Progenitor cell of endocrine pancreas (in vitro differentiated cells): ENCODE results near the gene DZANK1. TPM values are rescaled to one million over a fixed set of nuclear protein-coding genes. Genes with fewer than 3 reads are reported as not detected.
"Not testable (repeated sequence)": the region's sequence is repeated elsewhere in the genome, so short reads cannot be mapped to it uniquely, and the experiment has no call there.

Experiments used
- DNase-seq: peaks from one replicate; pipeline ENCODE4 v3.0.0; 2021; ENCODE audit warnings: low spot score; ENCODE audit not compliant: unreplicated experiment
- H3K27ac Mint-ChIP-seq: 2 replicates; pipeline ENCODE4 v1.8.0; 2021; ENCODE audit warnings: mild to moderate bottlenecking, moderate library complexity, mixed read lengths
- H3K27me3 Mint-ChIP-seq: 2 replicates; pipeline ENCODE4 v1.8.0; 2021; ENCODE audit warnings: mixed read lengths
- H3K36me3 Mint-ChIP-seq: 2 replicates; pipeline ENCODE4 v1.8.0; 2022; ENCODE audit warnings: mixed read lengths; ENCODE audit not compliant: insufficient read depth
- H3K4me1 Mint-ChIP-seq: 2 replicates; pipeline ENCODE4 v1.8.0; 2021; ENCODE audit warnings: low read depth, mixed read lengths
- H3K4me3 Mint-ChIP-seq: 2 replicates; pipeline ENCODE4 v1.8.0; 2021; ENCODE audit warnings: low read depth, mild to moderate bottlenecking, moderate library complexity, mixed read lengths
- H3K9me3 Mint-ChIP-seq: 2 replicates; pipeline ENCODE4 v1.8.0; 2021; ENCODE audit warnings: low read depth, mixed read lengths
- CTCF ChIP-seq: fragments of 200-600 bp; sonication (generic); IDR thresholded peaks from one replicate; pipeline ENCODE4 v1.5.0; 2021; ENCODE audit warnings: antibody characterized with exemption, mild to moderate bottlenecking; ENCODE audit not compliant: unreplicated experiment
- total RNA-seq: library from RNA; stranded (reverse); gene quantifications from 2 replicates; pipeline ENCODE4 v1.2.1, GENCODE V29; 2021

Gene DZANK1
- total RNA-seq, 1 donor from 2014 or later: 14.0 TPM

- TF ChIP-seq CTCF: no peak
- Mint-ChIP-seq H3K4me3 (no peak overlapping the region), H3K27ac (no peak overlapping the region), H3K36me3 (peaks cover 22% of the 10 kb centered on the region), H3K27me3 (no peaks in the 10 kb centered on the region), H3K9me3 (no peaks in the 10 kb centered on the region), H3K4me1 (no peaks in the 10 kb centered on the region)
- DNase-seq: no peak
These were observed 61.0 kb downstream of the DZANK1 start for GRCh38 chr20:18405826-18406225.

DNA sequence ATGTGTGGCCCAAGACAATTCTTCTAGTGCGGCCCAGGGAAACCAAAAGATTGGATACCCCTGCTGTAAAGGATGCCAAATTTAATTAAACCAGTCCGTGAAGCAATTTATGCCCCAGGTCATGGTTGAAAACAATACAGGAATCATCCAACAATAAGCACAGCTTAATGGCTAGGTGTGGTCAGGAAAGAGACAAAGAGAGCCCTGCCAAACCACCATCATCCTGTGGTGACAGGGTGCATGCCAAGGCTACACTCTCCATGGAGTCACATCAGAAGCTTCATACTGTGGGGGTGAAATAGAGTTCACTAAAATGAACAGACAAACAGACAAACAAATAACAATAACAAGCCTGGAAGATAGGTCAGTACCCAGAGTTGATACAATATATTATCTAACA lies 62.7 kb downstream of the DZANK1 start:
- Mint-ChIP-seq H3K27me3 (no peaks in the 10 kb centered on the region), H3K4me1 (no peaks in the 10 kb centered on the region), H3K4me3 (no peak overlapping the region), H3K9me3 (no peaks in the 10 kb centered on the region), H3K27ac (no peak overlapping the region), H3K36me3 (peaks cover 26% of the 10 kb centered on the region)
- no peak for DNase-seq
- TF ChIP-seq CTCF: no peak

DNA sequence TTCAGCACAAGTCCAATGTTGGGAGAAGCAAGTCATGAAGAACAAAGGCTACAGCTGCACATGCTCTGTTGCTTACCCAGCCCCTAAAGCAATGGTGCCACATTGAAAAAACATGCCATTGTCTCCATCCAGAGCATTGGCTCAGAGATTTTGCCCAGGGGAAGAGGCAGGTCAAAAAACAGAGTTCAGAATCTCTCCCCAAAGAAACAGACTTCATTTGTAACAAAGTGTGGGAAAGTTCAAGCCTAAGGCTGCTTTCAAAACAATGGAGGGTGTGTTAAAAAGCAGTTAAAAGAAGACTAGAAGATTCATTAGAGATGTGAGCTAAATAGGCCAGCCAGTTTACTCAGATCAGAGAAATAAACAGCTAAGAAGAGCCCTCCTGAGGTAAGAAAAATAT lies 63.6 kb downstream of the DZANK1 start:
- Mint-ChIP-seq H3K4me3 (no peak overlapping the region), H3K27me3 (no peaks in the 10 kb centered on the region), H3K9me3 (no peaks in the 10 kb centered on the region), H3K4me1 (no peaks in the 10 kb centered on the region), H3K36me3 (peaks cover 25% of the 10 kb centered on the region), H3K27ac (no peak overlapping the region)
- no peak for TF ChIP-seq CTCF
- DNase-seq: no peak

GRCh38 chr20:18401305-18401704 lies 65.5 kb downstream of the DZANK1 start:
- Mint-ChIP-seq H3K4me3 (no peak overlapping the region), H3K27ac (no peak overlapping the region), H3K9me3 (no peaks in the 10 kb centered on the region), H3K27me3 (no peaks in the 10 kb centered on the region), H3K36me3 (peaks cover 25% of the 10 kb centered on the region), H3K4me1 (no peaks in the 10 kb centered on the region)
- no peak for TF ChIP-seq CTCF
- DNase-seq: no peak

GRCh38 chr20:18400460-18400859 lies 66.4 kb downstream of the DZANK1 start:
- no peak overlapping the region for H3K4me3 Mint-ChIP-seq
- no peaks in the 10 kb centered on the region for H3K27me3 Mint-ChIP-seq
- no peak for DNase-seq

GRCh38 chr20:18398713-18399112 lies 68.1 kb downstream of the DZANK1 start:
- H3K36me3 Mint-ChIP-seq: peaks cover 23% of the 10 kb centered on the region
- not testable (repeated sequence) for H3K9me3 Mint-ChIP-seq

More at GRCh38 chr20:18400460-18400859, 66.4 kb downstream of the DZANK1 start:
- peaks cover 27% of the 10 kb centered on the region for H3K36me3 Mint-ChIP-seq
- no peaks in the 10 kb centered on the region for H3K4me1 Mint-ChIP-seq
- H3K9me3 Mint-ChIP-seq: no peaks in the 10 kb centered on the region
- H3K27ac Mint-ChIP-seq: no peak overlapping the region
- TF ChIP-seq CTCF: no peak

More at GRCh38 chr20:18398713-18399112, 68.1 kb downstream of the DZANK1 start:
- not testable (repeated sequence) for H3K27ac Mint-ChIP-seq, H3K4me1 Mint-ChIP-seq, H3K4me3 Mint-ChIP-seq, DNase-seq, H3K27me3 Mint-ChIP-seq
